ENCODE results near the gene ARSG.

ARSG gene

DNA sequence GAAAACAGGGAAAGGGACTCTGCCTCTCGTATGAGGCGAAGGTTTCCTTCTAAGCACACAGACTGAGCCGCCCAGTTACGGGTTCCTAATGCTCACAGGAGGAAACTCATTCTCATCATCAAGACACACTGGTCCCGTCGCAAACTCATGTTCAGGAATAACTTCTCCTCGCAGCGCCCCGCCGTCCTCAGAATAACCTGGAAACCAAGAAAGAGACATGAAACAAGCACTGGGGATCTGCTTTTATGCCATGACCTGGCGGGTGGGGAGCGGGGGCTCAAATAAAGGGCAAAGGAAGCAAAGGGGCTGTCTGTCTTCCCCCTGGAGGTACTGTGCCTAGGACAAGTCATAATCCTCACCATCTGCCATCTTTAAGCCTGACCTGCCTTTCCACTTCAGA lies 134.7 kb downstream of the ARSG start:
- DNase-seq (ENCODE audit: low read depth): no peak
- H3K4me3 ChIP-seq (ENCODE audit: low read depth, low read length): no peak overlapping the region
- in situ Hi-C loops (cut with HindIII; ENCODE audit: low sequenced_read_pairs): loop anchor here (25.0 kb wide), 1 partner anchor 164 kb away; no protein-coding TSS in a partner anchor
- TF ChIP-seq, protein P1, sequence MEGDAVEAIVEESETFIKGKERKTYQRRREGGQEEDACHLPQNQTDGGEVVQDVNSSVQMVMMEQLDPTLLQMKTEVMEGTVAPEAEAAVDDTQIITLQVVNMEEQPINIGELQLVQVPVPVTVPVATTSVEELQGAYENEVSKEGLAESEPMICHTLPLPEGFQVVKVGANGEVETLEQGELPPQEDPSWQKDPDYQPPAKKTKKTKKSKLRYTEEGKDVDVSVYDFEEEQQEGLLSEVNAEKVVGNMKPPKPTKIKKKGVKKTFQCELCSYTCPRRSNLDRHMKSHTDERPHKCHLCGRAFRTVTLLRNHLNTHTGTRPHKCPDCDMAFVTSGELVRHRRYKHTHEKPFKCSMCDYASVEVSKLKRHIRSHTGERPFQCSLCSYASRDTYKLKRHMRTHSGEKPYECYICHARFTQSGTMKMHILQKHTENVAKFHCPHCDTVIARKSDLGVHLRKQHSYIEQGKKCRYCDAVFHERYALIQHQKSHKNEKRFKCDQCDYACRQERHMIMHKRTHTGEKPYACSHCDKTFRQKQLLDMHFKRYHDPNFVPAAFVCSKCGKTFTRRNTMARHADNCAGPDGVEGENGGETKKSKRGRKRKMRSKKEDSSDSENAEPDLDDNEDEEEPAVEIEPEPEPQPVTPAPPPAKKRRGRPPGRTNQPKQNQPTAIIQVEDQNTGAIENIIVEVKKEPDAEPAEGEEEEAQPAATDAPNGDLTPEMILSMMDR (IDR thresholded peaks at IDR 0.05; ENCODE audit: low read depth, low read length, missing control alignments): no peak

DNA sequence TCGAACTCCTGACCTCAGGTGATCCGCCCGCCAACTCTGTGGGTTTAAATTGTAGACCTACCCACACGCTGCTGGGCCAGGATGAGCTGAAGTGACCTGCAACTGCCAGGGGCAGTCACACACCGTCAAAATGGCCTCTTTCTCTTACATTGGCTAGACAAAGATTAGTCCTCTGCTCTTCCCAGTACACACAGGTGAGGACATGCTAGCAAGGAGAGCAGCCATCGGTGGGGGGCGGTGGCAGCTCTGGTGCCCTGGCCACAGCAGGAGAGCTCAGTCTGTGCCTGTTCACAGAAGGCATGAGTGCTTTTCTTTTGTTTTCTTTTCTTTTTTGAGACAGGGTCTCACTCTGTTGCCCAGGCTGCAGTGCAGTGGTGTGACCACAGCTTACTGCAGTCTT lies 136.3 kb downstream of the ARSG start:
- in situ Hi-C loops (cut with HindIII; ENCODE audit: low sequenced_read_pairs): loop anchor here (25.0 kb wide), 1 partner anchor 165 kb away; no protein-coding TSS in a partner anchor
- no peak for DNase-seq (ENCODE audit: low read depth)
- TF ChIP-seq, protein P1 (IDR thresholded peaks at IDR 0.05; ENCODE audit: low read depth, low read length, missing control alignments): no peak
- no peak overlapping the region for H3K4me3 ChIP-seq (ENCODE audit: low read depth, low read length)

DNA sequence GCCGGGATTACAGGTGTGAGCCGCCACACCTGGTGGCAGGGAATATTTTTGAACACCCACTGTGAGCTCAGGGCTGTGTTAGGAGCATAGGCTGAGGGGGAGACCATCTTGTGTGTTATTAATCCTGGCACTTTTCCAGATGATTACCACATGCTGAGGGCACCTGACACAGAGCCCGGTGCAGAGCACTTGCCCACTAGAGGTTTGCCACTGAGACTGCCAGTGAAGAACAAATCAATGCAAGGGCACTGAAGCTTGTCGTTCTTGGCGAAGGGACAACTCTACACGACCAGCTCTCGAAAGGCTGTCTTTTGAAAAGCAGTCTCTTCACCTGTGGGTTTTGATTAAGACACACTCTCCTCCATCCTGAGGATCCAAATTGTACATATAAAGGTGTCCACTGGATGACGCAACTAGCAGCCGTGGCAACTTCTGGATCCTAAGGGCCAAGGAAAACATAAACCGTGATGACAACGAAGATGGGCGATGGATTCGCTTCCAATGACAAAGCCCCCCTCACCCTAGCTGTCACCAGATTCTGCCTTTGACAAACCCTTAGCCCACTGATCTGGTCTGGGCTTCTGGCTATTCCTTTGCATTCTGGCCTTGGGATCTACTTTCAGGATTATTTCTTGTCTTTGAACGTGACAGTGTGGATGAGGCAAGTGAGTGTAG lies 137.3 kb downstream of the ARSG start:
- in situ Hi-C loops (cut with HindIII; ENCODE audit: low sequenced_read_pairs): loop anchor here (25.0 kb wide), 1 partner anchor 166 kb away; no protein-coding TSS in a partner anchor
- no peak overlapping the region for H3K4me3 ChIP-seq (ENCODE audit: low read depth, low read length)
- DNase-seq (ENCODE audit: low read depth): no peak
- TF ChIP-seq, protein P1 (IDR thresholded peaks at IDR 0.05; ENCODE audit: low read depth, low read length, missing control alignments): no peak

DNA sequence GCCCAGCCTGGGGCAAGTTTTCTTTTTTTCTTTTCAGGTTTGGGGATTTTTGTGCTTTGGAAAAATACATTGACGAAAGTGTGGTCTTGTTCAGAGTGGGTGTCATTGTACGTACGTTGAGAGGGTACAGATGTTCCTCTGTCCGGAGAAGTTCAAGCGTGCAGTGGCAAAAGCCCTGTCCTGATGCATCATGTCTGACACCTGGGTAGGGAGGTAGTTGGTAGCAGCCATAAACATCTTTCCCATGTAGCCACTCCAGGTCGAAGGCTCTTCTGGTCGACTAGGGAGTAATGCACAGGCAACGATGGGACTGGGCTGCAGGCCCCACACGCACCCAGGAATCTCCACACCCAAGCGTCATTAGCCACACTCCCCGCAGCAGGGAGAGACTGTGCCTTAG lies 138.6 kb downstream of the ARSG start:
- no peak for DNase-seq (ENCODE audit: low read depth)
- in situ Hi-C loops (cut with HindIII; ENCODE audit: low sequenced_read_pairs): loop anchor here (25.0 kb wide), 1 partner anchor 168 kb away; no protein-coding TSS in a partner anchor
- no peak overlapping the region for H3K4me3 ChIP-seq (ENCODE audit: low read depth, low read length)
- TF ChIP-seq, protein P1 (IDR thresholded peaks at IDR 0.05; ENCODE audit: low read depth, low read length, missing control alignments): no peak

DNA sequence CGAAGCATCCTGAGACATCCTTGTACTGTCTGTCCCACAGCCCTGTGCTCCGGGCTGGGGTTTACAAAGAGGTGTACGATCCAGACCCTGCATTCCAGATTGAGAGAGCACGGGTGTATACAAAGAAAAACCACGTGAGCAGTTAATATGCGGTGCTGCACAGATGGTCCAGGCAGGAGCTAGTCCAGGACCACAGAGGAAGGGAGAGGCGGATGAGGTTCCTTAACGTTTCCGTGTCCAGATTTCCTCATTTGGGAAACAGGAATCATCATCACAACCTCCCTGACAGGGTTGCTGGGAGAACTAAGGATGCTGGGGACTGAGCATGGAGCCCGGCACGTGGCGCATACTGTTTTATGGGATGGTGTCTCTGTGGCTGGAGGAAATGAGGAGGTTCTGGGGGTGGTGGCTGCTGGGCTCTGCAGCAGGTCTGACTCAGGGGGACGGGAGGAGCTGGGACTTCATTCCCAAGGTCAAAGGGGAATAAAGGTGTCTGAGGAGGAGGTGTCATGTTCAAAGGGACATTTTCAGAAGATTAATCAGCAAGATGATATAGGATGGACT lies 139.8 kb downstream of the ARSG start:
- TF ChIP-seq, protein P1 (IDR thresholded peaks at IDR 0.05; ENCODE audit: low read depth, low read length, missing control alignments): no peak

DNA sequence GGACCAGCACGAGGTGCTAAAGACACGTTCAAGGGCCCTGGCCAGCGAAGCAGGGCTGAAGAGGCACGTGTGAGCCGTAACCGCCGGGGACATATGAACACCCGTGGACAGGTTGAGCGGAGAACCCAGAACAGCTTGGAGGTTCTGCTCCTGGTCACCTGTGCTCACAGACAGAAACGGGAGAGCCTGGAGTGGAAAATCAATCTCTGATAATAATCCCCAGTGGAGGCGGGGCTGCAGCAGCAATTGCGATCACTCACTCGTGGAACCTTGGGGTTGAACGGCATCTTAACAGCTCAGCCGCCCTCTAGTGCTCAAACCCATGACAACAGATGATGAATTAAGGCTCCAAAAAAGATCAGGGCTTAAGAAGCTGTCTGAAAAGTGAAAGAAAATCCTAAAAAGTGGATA lies 140.4 kb downstream of the ARSG start:
- TF ChIP-seq, protein P1 (IDR thresholded peaks at IDR 0.05; ENCODE audit: low read depth, low read length, missing control alignments): peak; percentile 45
- no peak overlapping the region for H3K4me3 ChIP-seq (ENCODE audit: low read depth, low read length)
- DNase-seq (ENCODE audit: low read depth): peak; percentile 15
- in situ Hi-C loops (cut with HindIII; ENCODE audit: low sequenced_read_pairs): loop anchor here (25.0 kb wide), 1 partner anchor 169 kb away; no protein-coding TSS in a partner anchor

More for the DNA sequence above, 139.8 kb downstream of the ARSG start:
- in situ Hi-C loops (cut with HindIII; ENCODE audit: low sequenced_read_pairs): loop anchor here (25.0 kb wide), 1 partner anchor 169 kb away; no protein-coding TSS in a partner anchor
- H3K4me3 ChIP-seq (ENCODE audit: low read depth, low read length): no peak overlapping the region
- DNase-seq (ENCODE audit: low read depth): no peak
